Transverse colon (tissue), 4 donors: ENCODE measurements around the gene NKAIN2. TPM values are rescaled to one million over a fixed set of nuclear protein-coding genes. Genes with fewer than 3 reads are reported as not detected.

Experiments used
- DNase-seq: peaks from one replicate; pipeline ENCODE4 v3.0.0-alpha.2; 2019
- H3K27ac ChIP-seq, 4 donors: fragments of 200-600 bp; sonication (generic); 2 replicates each; pipeline ENCODE4 v1.5.1; 2016 to 2018; ENCODE audit warnings: inconsistent platforms in 4 of 4
- H3K27me3 ChIP-seq: fragments of 200-600 bp; sonication (generic); 2 replicates; pipeline ENCODE4 v1.5.1; 2017; ENCODE audit warnings: inconsistent platforms
- H3K36me3 ChIP-seq, 4 donors: fragments of 200-600 bp; sonication (generic); 2 replicates each; pipeline ENCODE4 v1.5.1; 2017 to 2019; ENCODE audit warnings: inconsistent platforms in 4 of 4
- H3K4me1 ChIP-seq, 4 donors: fragments of 200-600 bp; sonication (generic); 2 replicates each; pipeline ENCODE4 v1.5.1; 2017 to 2020; ENCODE audit warnings: inconsistent platforms in 4 of 4
- H3K4me3 ChIP-seq, 4 donors: fragments of 200-600 bp; sonication (generic); 1 replicate in 1 of 4; 2 replicates in 3 of 4; pipeline versions ENCODE4 v1.5.1 to v1.6.1; 2017 to 2019; ENCODE audit warnings: inconsistent platforms in 4 of 4
- H3K9me3 ChIP-seq, 2 donors: fragments of 200-600 bp; sonication (generic); 2 replicates each; pipeline ENCODE4 v1.5.1; 2017 to 2019; ENCODE audit warnings: inconsistent platforms in 2 of 2
- EP300 ChIP-seq: sonication (generic); formaldehyde crosslinking; IDR thresholded peaks from one replicate; pipeline ENCODE4 v1.6.1; 2017; ENCODE audit warnings: antibody characterized with exemption, low read depth
- POLR2A ChIP-seq: fragments of 450-650 bp; IDR thresholded peaks from one replicate; pipeline ENCODE4 v1.6.1; 2016; ENCODE audit warnings: antibody characterized with exemption, mild to moderate bottlenecking, moderate library complexity
- POLR2AphosphoS5 ChIP-seq, 3 donors: sonication (generic); formaldehyde crosslinking; IDR thresholded peaks; one replicate each; pipeline ENCODE4 v1.6.1; 2016; ENCODE audit warnings: antibody characterized with exemption in 3 of 3
- WGBS, 2 donors: methylation state at CpG; one replicate each; pipeline ENCODE4 v1.1.5; 2018; ENCODE audit warnings: low coverage in 1 of 2; 5-methylcytosine and 5-hydroxymethylcytosine counted together
- in situ Hi-C, 4 donors: fragments of 200-750 bp; cut with MboI; loops; one replicate each; pipeline versions ENCODE4 v1.15.0 to v1.15.1; 2017; ENCODE audit warnings: low sequenced_read_pairs in 3 of 4, low pct_ligation_motif_present in 1 of 4, low pct_unique_long_range_greater_than_20kb in 1 of 4
- intact Hi-C: fragments of 100-400 bp; cut with DNase I; formaldehyde crosslinking; loops from one replicate; pipeline ENCODE4 v1.15.1; 2023; ENCODE audit warnings: low total_unique reads
- total RNA-seq, 4 donors: library from RNA; depleted of rRNA; stranded (reverse); fragments of >200 nt; gene quantifications; one replicate each; pipeline ENCODE4 v1.1.0, GENCODE V29; 2016
- TF ChIP-seq, protein P1 (sequence below), 5 experiments: fragments of 200-600 bp in 3 of 5; fragments of 450-650 bp in 2 of 5; sonication (generic) in 3 of 5; IDR thresholded peaks; 1 replicate in 2 of 5; 2 replicates in 3 of 5; pipeline ENCODE4 v1.5.1; 2016 to 2017; ENCODE audit warnings: antibody characterized with exemption in 5 of 5, inconsistent platforms in 3 of 5, mild to moderate bottlenecking in 2 of 5, moderate library complexity in 1 of 5

Gene NKAIN2
- total RNA-seq, 4 donors from 2014 or later: 0.32 TPM; not detected in 3

DNA sequence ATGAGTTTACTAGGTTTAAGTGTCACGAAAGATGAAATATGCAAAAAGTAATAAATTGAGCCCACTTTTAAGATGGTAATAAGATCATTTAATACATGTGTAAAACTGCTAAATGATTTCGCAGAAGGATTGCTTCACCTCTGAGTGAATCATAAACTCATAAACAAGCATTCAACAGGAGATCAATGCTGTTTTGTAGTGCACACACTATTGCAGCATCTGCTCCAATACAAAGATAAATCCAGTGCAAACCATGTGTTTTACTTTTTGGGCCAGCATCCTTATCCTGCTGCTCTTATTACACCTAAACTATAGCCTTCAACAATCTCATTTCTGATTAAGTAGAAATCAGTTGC is 400.1 kb downstream of the NKAIN2 start:
- Histone ChIP-seq H3K9me3 (no peaks in the 10 kb centered on the region), H3K36me3 (no peaks in the 10 kb centered on the region), H3K27me3 (no peaks in the 10 kb centered on the region), H3K27ac (no peak overlapping the region), H3K4me1 (no peaks in the 10 kb centered on the region), H3K4me3 (no peak overlapping the region)
- intact Hi-C loops: no loop called here
- in situ Hi-C loops: no loop called here
- no peak for TF ChIP-seq POLR2AphosphoS5 (IDR thresholded peaks at IDR 0.05)
- TF ChIP-seq POLR2A: no peak
- no peak for TF ChIP-seq EP300
- TF ChIP-seq, protein P1, sequence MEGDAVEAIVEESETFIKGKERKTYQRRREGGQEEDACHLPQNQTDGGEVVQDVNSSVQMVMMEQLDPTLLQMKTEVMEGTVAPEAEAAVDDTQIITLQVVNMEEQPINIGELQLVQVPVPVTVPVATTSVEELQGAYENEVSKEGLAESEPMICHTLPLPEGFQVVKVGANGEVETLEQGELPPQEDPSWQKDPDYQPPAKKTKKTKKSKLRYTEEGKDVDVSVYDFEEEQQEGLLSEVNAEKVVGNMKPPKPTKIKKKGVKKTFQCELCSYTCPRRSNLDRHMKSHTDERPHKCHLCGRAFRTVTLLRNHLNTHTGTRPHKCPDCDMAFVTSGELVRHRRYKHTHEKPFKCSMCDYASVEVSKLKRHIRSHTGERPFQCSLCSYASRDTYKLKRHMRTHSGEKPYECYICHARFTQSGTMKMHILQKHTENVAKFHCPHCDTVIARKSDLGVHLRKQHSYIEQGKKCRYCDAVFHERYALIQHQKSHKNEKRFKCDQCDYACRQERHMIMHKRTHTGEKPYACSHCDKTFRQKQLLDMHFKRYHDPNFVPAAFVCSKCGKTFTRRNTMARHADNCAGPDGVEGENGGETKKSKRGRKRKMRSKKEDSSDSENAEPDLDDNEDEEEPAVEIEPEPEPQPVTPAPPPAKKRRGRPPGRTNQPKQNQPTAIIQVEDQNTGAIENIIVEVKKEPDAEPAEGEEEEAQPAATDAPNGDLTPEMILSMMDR (IDR thresholded peaks at IDR 0.05): no peak
- DNase-seq: no peak
- 49 to 81% methylated on average over 2 of the region's 2 CpGs for WGBS, 2 donors

DNA sequence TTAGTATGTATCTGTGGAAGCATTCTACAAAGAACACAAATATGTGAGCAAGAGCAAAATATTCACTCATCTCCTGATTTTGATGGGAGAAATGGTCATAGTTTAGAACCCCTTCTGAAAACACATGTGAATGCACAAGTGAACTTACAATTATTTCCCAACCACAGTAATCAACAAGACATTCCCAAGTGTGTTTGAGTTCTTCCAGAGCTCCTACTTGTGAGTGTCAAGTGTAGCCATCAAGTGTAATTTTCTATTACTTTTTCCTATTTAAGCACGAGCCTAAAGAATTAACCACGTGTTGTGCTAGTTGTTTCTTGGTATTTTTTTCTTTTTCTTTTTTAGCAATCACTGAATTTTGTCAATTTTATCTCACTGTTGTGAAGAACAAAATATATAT is 402.3 kb downstream of the NKAIN2 start:
- H3K4me1 ChIP-seq: no peaks in the 10 kb centered on the region
- intact Hi-C loops (no loop called here), in situ Hi-C loops (no loop called here)
- H3K27ac ChIP-seq: no peak overlapping the region
- no peak for TF ChIP-seq POLR2AphosphoS5 (IDR thresholded peaks at IDR 0.05)
- H3K36me3 ChIP-seq: no peaks in the 10 kb centered on the region
- DNase-seq: no peak
- WGBS, 2 donors: 49 to 71% methylated on average over 2 of the region's 2 CpGs
- H3K4me3 ChIP-seq: no peak overlapping the region
- H3K9me3 ChIP-seq: no peaks in the 10 kb centered on the region
- no peaks in the 10 kb centered on the region for H3K27me3 ChIP-seq

GRCh38 chr6:124223611-124224345 is 420.1 kb downstream of the NKAIN2 start:
- H3K9me3 ChIP-seq: no peaks in the 10 kb centered on the region
- TF ChIP-seq, protein P1 (IDR thresholded peaks at IDR 0.05): no peak
- TF ChIP-seq POLR2A (no peak), POLR2AphosphoS5 (IDR thresholded peaks at IDR 0.05) (no peak), EP300 (no peak)
- H3K36me3 ChIP-seq: no peaks in the 10 kb centered on the region
- intact Hi-C loops (no loop called here), in situ Hi-C loops (no loop called here)
- H3K27ac ChIP-seq: no peak overlapping the region
- H3K4me3 ChIP-seq: no peak overlapping the region
- H3K4me1 ChIP-seq: no peaks in the 10 kb centered on the region
- DNase-seq: no peak
- H3K27me3 ChIP-seq: no peaks in the 10 kb centered on the region
- WGBS, 2 donors: 84 to 90% methylated on average over 3 of the region's 3 CpGs

DNA sequence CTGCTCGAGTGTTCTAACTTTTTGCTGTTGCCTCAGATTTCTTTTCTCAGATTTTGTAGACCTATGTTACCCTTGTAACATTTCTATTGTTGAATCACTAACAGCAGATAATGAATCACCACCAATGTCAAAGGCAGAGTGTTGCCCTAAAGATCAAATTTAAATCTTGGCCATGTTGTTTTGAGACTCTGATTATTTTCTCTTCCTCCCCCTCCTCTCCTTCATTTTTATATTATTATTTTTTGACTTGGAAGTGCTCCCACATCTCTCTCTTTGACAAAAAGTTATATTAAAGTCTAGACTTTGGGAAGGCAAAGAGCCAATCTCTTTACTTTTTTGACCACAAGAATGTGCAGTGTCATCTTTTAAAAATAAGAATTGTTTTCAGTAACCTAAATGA is 422.7 kb downstream of the NKAIN2 start:
- in situ Hi-C loops: no loop called here
- no peaks in the 10 kb centered on the region for H3K36me3 ChIP-seq

More for the DNA sequence above, 422.7 kb downstream of the NKAIN2 start:
- TF ChIP-seq POLR2AphosphoS5 (IDR thresholded peaks at IDR 0.05): no peak
- TF ChIP-seq POLR2A: no peak
- TF ChIP-seq, protein P1 (IDR thresholded peaks at IDR 0.05): no peak
- no peak for TF ChIP-seq EP300
- H3K4me3 ChIP-seq: no peak overlapping the region
- WGBS, 2 donors: 22 to 64% methylated on average over 1 of the region's 1 CpG
- no peak overlapping the region for H3K27ac ChIP-seq
- no peak for DNase-seq
- no peaks in the 10 kb centered on the region for H3K9me3 ChIP-seq
- no peaks in the 10 kb centered on the region for H3K4me1 ChIP-seq
- H3K27me3 ChIP-seq: no peaks in the 10 kb centered on the region
- intact Hi-C loops: no loop called here
